ENCODE results near the gene RNASEH2A.

- TF ChIP-seq EP300 (IDR thresholded peaks at IDR 0.05) (peak; percentile 98), CTCF (IDR thresholded peaks at IDR 0.05) (no peak), POLR2A (IDR thresholded peaks at IDR 0.05) (peak in 1 of 2 donors; percentile 55)
Measured at GRCh38 chr19:12782424-12783290, 23.7 kb upstream of the RNASEH2A start.
